ENCODE data around the gene ODF2L. TPM values are rescaled to one million over a fixed set of nuclear protein-coding genes. Genes with fewer than 3 reads are reported as not detected.

ODF2L gene
- total RNA-seq, 1 donor from 2014 or later = 4.9 TPM

DNA sequence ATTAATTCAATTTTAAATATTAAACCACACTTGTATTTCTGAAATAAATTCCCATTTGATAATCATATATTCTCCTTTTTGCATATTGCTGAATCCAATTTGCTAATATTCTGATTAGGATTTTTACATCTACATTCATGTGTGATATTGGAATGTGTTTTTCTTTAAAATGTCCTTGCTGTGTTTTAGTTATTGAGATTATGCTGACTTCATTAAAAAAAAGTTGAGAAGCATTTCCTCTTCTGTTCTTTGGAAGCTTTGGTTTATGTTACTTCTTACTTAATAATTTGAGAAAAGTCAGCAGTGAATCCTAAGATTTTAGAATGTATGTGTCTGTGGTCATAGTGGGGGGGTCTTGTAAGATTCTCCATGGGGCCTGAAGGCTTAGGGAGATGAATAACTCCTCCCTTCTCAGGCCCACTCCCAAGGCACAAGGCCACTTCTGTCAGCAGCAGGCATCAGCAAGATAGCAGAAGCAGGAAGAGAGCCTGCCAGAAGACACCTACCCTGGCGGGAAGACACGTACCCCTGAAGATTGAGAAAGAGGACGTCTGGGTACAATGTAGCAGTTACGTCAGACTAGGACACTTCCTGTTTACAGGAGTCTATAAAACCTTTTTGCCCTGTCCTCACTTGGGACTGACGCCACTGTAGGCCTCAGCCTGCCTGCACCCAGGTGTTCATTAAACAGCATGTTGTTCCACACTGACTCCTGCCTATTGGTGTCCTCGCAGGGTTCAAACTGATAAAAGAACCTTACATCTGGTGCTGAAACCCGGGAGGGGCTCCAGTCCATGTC is 56.9 kb downstream of the ODF2L start:
- DNase-seq (peak; percentile 30), ATAC-seq (ENCODE audit: poor library complexity) (no peak)
- intact Hi-C loops (cut with DNase I) = no loop called here

DNA sequence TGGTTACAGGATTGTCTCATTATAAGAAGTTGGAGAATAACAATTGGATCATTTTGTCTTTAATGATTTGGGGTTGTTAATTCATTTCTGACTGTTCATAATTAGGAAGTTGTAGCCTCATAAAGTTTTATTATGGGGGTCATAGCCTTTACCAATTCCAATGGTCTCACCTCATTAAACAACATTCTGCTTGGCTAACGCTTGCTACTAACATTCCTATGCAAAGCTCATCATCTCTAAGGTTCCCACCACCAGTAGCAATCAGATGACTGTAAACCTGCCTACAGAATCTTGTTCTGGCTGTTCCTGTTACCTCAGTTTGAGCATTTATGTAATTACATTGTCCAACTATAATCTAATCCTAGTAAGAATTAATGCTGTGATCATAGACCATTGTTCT is 60.2 kb downstream of the ODF2L start:
- no peak for ATAC-seq (ENCODE audit: poor library complexity)
- no peak for DNase-seq
- intact Hi-C loops (cut with DNase I) = no loop called here

DNA sequence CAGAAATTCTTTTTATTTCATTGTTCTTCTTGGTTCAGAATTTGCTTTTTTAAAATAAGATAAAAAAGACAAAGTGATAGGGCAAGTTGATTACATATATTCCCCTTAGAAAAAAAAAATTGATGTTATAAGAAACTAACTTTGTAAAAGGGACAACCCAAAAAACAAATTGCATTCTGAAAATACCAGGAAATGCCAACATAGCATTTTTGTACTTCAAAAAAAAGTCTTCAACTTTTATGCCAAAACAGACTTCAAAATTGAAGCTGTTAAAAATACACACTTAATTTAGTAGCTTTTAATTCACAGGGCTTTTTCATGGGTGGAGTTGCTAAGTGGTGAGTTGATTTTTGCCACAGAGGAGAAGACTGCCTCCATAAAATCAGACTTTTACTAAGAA is 70.9 kb downstream of the ODF2L start:
- DNase-seq (no peak), ATAC-seq (ENCODE audit: poor library complexity) (no peak)
- intact Hi-C loops (cut with DNase I) = no loop called here

DNA sequence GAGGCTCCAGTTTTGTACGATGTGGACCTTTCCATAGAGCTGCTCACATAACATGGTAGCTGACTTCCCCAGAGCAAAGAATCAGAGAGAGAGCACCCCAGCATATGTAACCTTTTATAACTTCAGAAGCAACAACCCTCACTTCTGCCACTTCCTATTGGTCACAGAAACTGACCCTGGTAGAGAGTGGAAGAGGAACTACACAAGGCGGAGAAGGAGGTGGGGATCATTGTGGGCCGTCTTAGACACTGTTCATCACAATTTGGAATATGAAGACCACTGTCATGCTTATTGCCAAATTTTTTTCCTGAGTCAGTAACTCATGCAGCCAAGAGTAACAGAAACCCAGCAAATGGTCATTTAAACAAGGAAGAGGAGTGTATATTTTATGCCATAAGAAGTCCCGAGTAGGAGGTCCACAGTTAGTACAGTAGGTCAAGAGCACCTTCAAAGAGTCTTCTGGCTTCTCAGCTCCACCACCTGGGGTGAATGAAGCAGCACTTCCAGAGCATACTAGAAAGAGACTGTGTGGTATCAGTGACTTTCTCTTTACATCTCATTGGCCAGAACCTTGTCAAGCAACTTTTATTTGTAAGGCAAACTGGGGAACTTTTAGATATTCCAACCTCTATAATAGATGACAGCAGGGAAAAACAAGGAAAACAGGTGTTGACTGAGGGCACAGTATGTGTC is 71.8 kb downstream of the ODF2L start:
- ATAC-seq (ENCODE audit: poor library complexity) (no peak), DNase-seq (no peak)
- intact Hi-C loops (cut with DNase I) = no loop called here

DNA sequence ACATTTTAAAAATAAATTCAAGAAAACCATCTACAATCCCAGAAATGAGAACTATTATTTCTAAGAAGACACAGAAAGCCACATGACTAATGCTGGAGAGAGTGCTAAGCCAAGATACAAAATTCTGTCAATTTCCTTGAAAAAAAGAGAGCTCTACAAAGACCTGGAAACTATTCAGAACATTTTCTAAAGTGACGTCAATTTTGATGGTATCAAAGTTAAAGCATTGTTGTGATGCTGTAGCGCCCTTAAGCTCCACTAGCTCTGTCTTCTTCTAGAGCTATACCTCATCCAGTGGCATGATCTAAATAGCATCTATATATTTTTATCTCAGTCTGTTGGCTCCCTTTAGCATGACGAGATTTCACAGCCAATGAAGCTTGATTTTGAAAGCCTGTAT is 73.9 kb downstream of the ODF2L start:
- no peak for ATAC-seq (ENCODE audit: poor library complexity)

DNA sequence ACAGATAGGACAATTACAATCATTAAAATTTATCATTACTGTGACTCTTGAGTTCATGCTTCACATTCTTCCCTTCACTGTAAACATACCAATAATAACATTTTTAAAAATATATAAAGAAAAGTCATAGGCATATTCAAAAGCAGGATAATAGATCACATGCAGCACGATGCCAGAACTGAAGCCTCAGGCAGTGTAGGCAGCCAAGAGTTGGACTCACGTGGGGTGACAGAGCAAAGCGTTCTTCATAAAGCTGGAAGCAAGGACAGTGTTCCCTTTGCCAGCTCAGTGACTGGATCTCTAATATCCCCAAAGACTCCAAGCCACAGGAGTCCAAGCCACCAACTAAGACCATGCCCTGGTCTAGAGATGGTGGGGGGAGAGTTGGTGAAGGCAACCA is 77.7 kb downstream of the ODF2L start:
- no peak for DNase-seq
- intact Hi-C loops (cut with DNase I) = no loop called here
- ATAC-seq (ENCODE audit: poor library complexity) = no peak

More for the DNA sequence above, 73.9 kb downstream of the ODF2L start:
- DNase-seq = no peak
- intact Hi-C loops (cut with DNase I) = no loop called here

DNA sequence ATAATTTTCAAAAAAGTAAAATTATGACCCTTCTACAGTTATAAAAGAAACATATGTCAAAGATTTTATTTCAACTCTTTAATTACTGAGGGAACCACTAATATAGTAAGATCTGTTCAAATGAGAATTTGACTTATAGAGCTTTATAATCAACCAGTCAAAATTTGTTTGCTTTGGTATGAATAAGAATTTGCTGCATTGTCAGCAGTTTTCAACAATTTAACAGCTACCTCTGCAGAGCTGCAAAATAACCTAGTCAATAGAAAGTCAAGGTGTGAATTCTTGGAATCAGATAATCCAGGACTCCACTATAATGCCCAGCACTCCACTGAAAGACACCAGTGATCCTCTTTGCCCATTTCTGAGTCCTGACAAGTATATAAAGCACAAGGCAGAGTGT is 78.2 kb downstream of the ODF2L start:
- DNase-seq (no peak), ATAC-seq (ENCODE audit: poor library complexity) (no peak)
- intact Hi-C loops (cut with DNase I) = no loop called here

DNA sequence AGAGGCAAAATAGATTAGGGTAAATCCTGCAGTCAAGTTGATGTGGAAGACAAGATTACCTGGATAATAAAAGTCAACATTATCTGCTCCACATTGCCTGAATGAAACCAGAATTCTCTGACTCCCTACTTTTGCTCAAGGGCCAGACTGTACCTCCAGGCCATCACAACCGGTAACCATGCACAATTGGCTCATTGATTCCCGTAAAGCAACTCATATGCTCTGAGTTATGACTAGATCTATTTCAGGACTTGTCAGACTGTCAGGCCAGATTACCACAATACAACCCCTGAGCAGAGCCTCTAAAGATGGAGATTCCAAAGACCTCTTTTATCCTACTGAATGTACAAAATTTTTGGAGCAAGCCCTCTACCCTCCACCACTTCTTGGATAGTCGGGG is 90.4 kb downstream of the ODF2L start:
- DNase-seq (no peak), ATAC-seq (ENCODE audit: poor library complexity) (no peak)
- intact Hi-C loops (cut with DNase I) = no loop called here

DNA sequence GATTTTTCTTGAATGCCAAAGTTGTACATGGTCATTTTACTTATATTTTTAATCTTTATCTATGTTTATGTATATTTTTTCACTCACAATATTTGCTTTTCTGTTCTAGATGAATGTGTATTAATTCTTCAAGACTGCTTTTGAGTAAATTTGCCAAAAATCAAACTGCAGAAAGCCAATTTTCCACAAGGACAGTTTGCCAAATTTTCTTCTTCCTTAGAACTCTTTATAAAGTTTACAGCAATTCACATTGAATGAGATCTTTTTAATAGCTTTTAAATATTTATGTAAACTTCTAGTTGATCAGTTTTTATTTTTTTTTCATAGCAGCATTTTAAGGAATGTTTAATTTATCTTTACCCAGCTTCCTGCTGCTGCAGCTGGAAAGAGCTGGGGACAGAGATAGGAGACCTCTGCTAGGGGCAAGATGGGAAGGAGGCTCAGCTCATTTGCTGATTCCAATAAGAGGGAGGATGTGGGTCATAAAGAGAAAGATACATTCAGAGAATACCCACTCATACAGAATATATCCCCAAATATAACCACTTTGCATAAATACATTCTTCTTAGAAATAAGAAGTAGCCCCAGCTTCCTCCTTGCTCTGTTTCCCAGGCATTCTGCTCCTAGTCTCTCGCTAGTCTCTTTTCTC is 93.0 kb downstream of the ODF2L start:
- ATAC-seq (ENCODE audit: poor library complexity) (no peak), DNase-seq (no peak)
- intact Hi-C loops (cut with DNase I) = no loop called here

Small RNA genes within 50 kb of the gene (microRNA-seq; reads per million reads assigned to microRNA genes)
- gene MIR7856 = not detected

Other genes starting within 250 kb of the ODF2L start
- gene COL24A1, start 239.6 kb downstream of the ODF2L start, total RNA-seq = 1.9 TPM
- gene CLCA2, start 27.8 kb upstream of the ODF2L start, total RNA-seq = not detected
- gene CLCA1, start 72.6 kb upstream of the ODF2L start, total RNA-seq = not detected
- gene CLCA4, start 150.8 kb upstream of the ODF2L start, total RNA-seq = not detected